A549 (cell line): ENCODE measurements around the gene IFI27L1. TPM values are rescaled to one million over a fixed set of nuclear protein-coding genes. Genes with fewer than 3 reads are reported as not detected.
A peak's percentile ranks its signal among the peaks of the same experiment; 100 is the strongest.

Source experiments
- ATAC-seq, 2 experiments: fragments of 200-7000 bp in 1 of 2; fragments of >200 bp in 1 of 2; cut with Nextera tagmentation in 1 of 2; cut with Tn5 transposase in 1 of 2; 3 replicates each; pipeline versions ENCODE4 v1.8.0 to v1.9.1; 2018 to 2020; ENCODE audit warnings: mild to moderate bottlenecking in 1 of 2, moderate library complexity in 1 of 2
- CTCF ChIA-PET: fragments of 300-600 bp; sonication (Branson Sonifier 250); formaldehyde crosslinking; extraction: SDS; loops from one replicate; lab custom pipeline; 2021; ENCODE audit warnings: antibody characterized with exemption, inconsistent platforms; lab: Yijun Ruan, JAX
- POLR2A ChIA-PET: fragments of 350-600 bp; formaldehyde crosslinking; extraction: SDS; loops from one replicate; lab custom pipeline; 2021; ENCODE audit warnings: antibody characterized with exemption, inconsistent platforms; lab: Yijun Ruan, JAX
- DNase-seq, 2 experiments: peaks; one replicate each; pipeline versions ENCODE4 v3.0.0 to v3.0.0-alpha.2; 2011 to 2016; ENCODE audit warnings: low read depth in 1 of 2, low spot score in 1 of 2
- FAIRE-seq: peaks from 2 replicates; lab custom pipeline; 2011; peaks lifted over from hg19 to GRCh38; lab: Jason Lieb, UNC
- H3K27ac ChIP-seq, 2 experiments: fragments of >200 bp; sonication (Bioruptor Twin); formaldehyde crosslinking; 3 replicates each; pipeline ENCODE4 v1.5.1; 2016 to 2017
- H3K4me1 ChIP-seq: fragments of >200 bp; sonication (Bioruptor Twin); formaldehyde crosslinking; 3 replicates; pipeline ENCODE4 v1.6.1; 2016
- H3K4me2 ChIP-seq: fragments of >200 bp; sonication (Bioruptor Twin); formaldehyde crosslinking; 3 replicates; pipeline ENCODE4 v1.6.1; 2016
- H3K4me3 ChIP-seq: fragments of >200 bp; sonication (Bioruptor Twin); formaldehyde crosslinking; 3 replicates; pipeline ENCODE4 v1.5.1; 2016
- H3K9me3 ChIP-seq: fragments of >200 bp; sonication (Bioruptor Twin); formaldehyde crosslinking; 3 replicates; pipeline ENCODE4 v1.6.1; 2016
- BCL3 ChIP-seq: fragments of >200 bp; sonication (Bioruptor Twin); formaldehyde crosslinking; IDR thresholded peaks from 3 replicates; pipeline ENCODE4 v1.6.1; 2016
- CHD4 ChIP-seq: fragments of 200-600 bp; sonication (generic); IDR thresholded peaks from 2 replicates; pipeline ENCODE4 v1.6.1; 2016; ENCODE audit warnings: antibody characterized with exemption, mild to moderate bottlenecking, borderline replicate concordance
- EHF ChIP-seq: fragments of 250-450 bp; sonication (Bioruptor Pico); IDR thresholded peaks from 2 replicates; pipeline ENCODE4 v1.5.0; 2020; ENCODE audit warnings: mild to moderate bottlenecking
- EP300 ChIP-seq, 2 experiments: fragments of >200 bp; sonication (Bioruptor Twin); formaldehyde crosslinking; IDR thresholded peaks; 2 replicates in 1 of 2; 3 replicates in 1 of 2; pipeline ENCODE4 v1.6.1; 2016 to 2017
- ESRRA ChIP-seq: fragments of 150-350 bp; IDR thresholded peaks from 2 replicates; pipeline ENCODE4 v1.6.1; 2014; ENCODE audit warnings: mild to moderate bottlenecking, low read length, borderline replicate concordance
- FOSB ChIP-seq: fragments of 250-450 bp; sonication (Bioruptor Pico); IDR thresholded peaks from 2 replicates; pipeline ENCODE4 v1.5.0; 2020; ENCODE audit warnings: mild to moderate bottlenecking, moderate library complexity
- HEYL ChIP-seq: fragments of 250-450 bp; sonication (Bioruptor Pico); IDR thresholded peaks from 2 replicates; pipeline ENCODE4 v1.8.0; 2021; ENCODE audit warnings: mild to moderate bottlenecking, moderate library complexity
- JUN ChIP-seq, 2 experiments: fragments of >200 bp; sonication (Bioruptor Twin); formaldehyde crosslinking; IDR thresholded peaks; 2 replicates in 1 of 2; 3 replicates in 1 of 2; pipeline ENCODE4 v1.6.1; 2016 to 2017
- KDM5A ChIP-seq: fragments of 200-600 bp; sonication (generic); IDR thresholded peaks from 2 replicates; pipeline ENCODE4 v1.6.1; 2016; ENCODE audit warnings: antibody characterized with exemption, mild to moderate bottlenecking
- MAFK ChIP-seq: fragments of 450-650 bp; IDR thresholded peaks from 2 replicates; pipeline ENCODE4 v1.6.1; 2014; ENCODE audit not compliant: partially characterized antibody
- MAX ChIP-seq: IDR thresholded peaks from 2 replicates; pipeline ENCODE4 v1.6.1; 2012
- NFE2L2 ChIP-seq: fragments of 150-350 bp; conservative IDR thresholded peaks from 2 replicates; pipeline ENCODE4 v1.6.1; 2014; ENCODE audit warnings: low read length
- POLR2A ChIP-seq: IDR thresholded peaks from 2 replicates; pipeline ENCODE4 v1.6.1; 2012; ENCODE audit warnings: mild to moderate bottlenecking, low read length
- REST ChIP-seq: fragments of 200-600 bp; sonication (generic); IDR thresholded peaks from 2 replicates; pipeline ENCODE4 v1.6.1; 2016; ENCODE audit warnings: antibody characterized with exemption, mild to moderate bottlenecking, moderate library complexity
- RFX5 ChIP-seq: fragments of 450-650 bp; IDR thresholded peaks from 2 replicates; pipeline ENCODE4 v1.7.1; 2014; ENCODE audit warnings: antibody characterized with exemption, mild to moderate bottlenecking, moderate library complexity
- USF2 ChIP-seq: fragments of 450-650 bp; IDR thresholded peaks from 2 replicates; pipeline ENCODE4 v1.6.1; 2014; ENCODE audit warnings: antibody characterized with exemption
- ZC3H11A ChIP-seq: fragments of 450-650 bp; IDR thresholded peaks from 2 replicates; pipeline ENCODE4 v1.6.1; 2014; ENCODE audit warnings: antibody characterized with exemption, mild to moderate bottlenecking
- WGBS: methylation state at CpG from one replicate; pipeline ENCODE4 v1.1.6; 2017; ENCODE audit errors: missing lambda C conversion rate; 5-methylcytosine and 5-hydroxymethylcytosine counted together
- polyA plus RNA-seq, 4 experiments: library from polyadenylated mRNA; depleted of rRNA in 3 of 4; stranded (reverse); fragments of >200 nt; fragmentation: RNase III in 1 of 4; extraction: RNeasy Plus Mini Kit Qiagen cat#74134 plus additional on column Dnase treatment in 1 of 4; gene quantifications; 2 replicates in 3 of 4; 3 replicates in 1 of 4; pipeline ENCODE4 v1.2.3, GENCODE V29; 2011 to 2017

IFI27L1 gene
- polyA plus RNA-seq, 2 of the 4 experiments (the other 2 are of a cell fraction): 15.9 to 28.0 TPM

GRCh38 chr14:94042433-94043091 lies 38.5 kb upstream of the IFI27L1 start:
- Histone ChIP-seq H3K27ac (no peak overlapping the region), H3K4me2 (no peak overlapping the region), H3K9me3 (no peaks in the 10 kb centered on the region)
- WGBS: 93% methylated on average over 10 of the region's 12 CpGs
- no peak for DNase-seq
- no peak for FAIRE-seq
- no peak for TF ChIP-seq EP300 (IDR thresholded peaks at IDR 0.05)
- no peak for TF ChIP-seq ZC3H11A
- TF ChIP-seq BCL3: no peak
- no peak for TF ChIP-seq RFX5
- no peak for TF ChIP-seq CHD4
- TF ChIP-seq EHF (CRISPR knock-in tag): no peak
- TF ChIP-seq POLR2A: no peak
- no peak for TF ChIP-seq MAX
- TF ChIP-seq USF2: no peak
- no peak for TF ChIP-seq ESRRA
- TF ChIP-seq NFE2L2: no peak
- TF ChIP-seq, all 56 proteins: peak for 0
- ChIA-PET POLR2A (no interaction called here), CTCF (interaction anchor here (0.7 to 1.5 kb wide), 4 partner anchors 9 to 103 kb away, joined by 3 to 4 read pairs (median 4); no protein-coding TSS in a partner anchor)
- peak; percentile 4 to 12; a peak in 2 of 6 replicates for ATAC-seq
- Histone ChIP-seq H3K4me3 (no peak overlapping the region), H3K4me1 (no peaks in the 10 kb centered on the region)

GRCh38 chr14:94043111-94043755 lies 37.9 kb upstream of the IFI27L1 start:
- H3K4me2 ChIP-seq: no peak overlapping the region
- TF ChIP-seq REST: no peak
- no peak for TF ChIP-seq HEYL (CRISPR knock-in tag)
- no peak for TF ChIP-seq FOSB (CRISPR knock-in tag)
- no peak for TF ChIP-seq JUN (IDR thresholded peaks at IDR 0.05)
- no peak for TF ChIP-seq MAFK
- no peak for TF ChIP-seq KDM5A
- no peaks in the 10 kb centered on the region for H3K4me1 ChIP-seq
- no peak overlapping the region for H3K27ac ChIP-seq
- FAIRE-seq (no peak), DNase-seq (no peak), ATAC-seq (no peak)
- ChIA-PET POLR2A (no interaction called here), CTCF (interaction anchor here (0.8 to 1.5 kb wide), 3 partner anchors 9 to 103 kb away, joined by 3 to 4 read pairs (median 4); no protein-coding TSS in a partner anchor)
- 90% methylated on average over 13 of the region's 13 CpGs for WGBS
- H3K4me3 ChIP-seq: no peak overlapping the region
- no peaks in the 10 kb centered on the region for H3K9me3 ChIP-seq
